DND-41 (cell line): ENCODE data around the gene TOP3B.

Source experiments
- CTCF ChIP-seq: IDR thresholded peaks from 2 replicates; pipeline ENCODE4 v1.5.1; 2012; ENCODE audit warnings: borderline replicate concordance, low read length, moderate library complexity, mild to moderate bottlenecking; ENCODE audit not compliant: poor library complexity, severe bottlenecking; ENCODE audit errors: extremely low read depth
- EZH2 ChIP-seq: IDR thresholded peaks from 3 replicates; pipeline ENCODE4 v1.6.1; 2012; ENCODE audit warnings: borderline replicate concordance, low read depth, mild to moderate bottlenecking, moderate library complexity, low read length, inconsistent platforms; ENCODE audit not compliant: severe bottlenecking

GRCh38 chr22:22018825-22019658 is 36.5 kb upstream of the TOP3B start:
- TF ChIP-seq CTCF (no peak), EZH2 (no peak)
